GM19328 (cell line): ENCODE data around the gene TAC3.
"Not testable (repeated sequence)": the region's sequence is repeated elsewhere in the genome, so short reads cannot be mapped to it uniquely, and the experiment has no call there.

Experiments
- ATAC-seq: cut with Tn5 transposase; IDR thresholded peaks from one replicate; pipeline ENCODE4 v1.9.1; 2021; ENCODE audit warnings: mild to moderate bottlenecking, moderate library complexity; ENCODE audit not compliant: unreplicated experiment

The TAC3 gene

DNA sequence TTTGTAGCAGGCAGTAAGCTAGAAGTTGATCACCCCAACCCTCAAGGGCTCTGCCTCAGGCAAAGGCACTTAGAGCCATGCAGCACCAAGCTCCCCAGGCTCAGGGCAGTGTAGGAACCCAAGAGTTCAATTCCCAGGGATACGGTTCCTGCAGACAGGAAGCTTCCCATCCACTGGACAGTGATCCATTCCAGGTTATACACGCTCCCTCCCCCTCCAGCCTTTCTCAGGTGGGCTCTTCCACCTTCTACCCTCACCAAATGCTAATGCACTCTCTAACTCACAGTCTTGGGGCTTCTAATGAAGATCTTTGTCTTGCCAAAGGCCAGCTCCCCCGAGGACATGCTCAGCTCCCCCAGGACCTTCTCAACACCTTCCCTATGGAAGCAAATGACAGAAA, 20.9 kb upstream of the TAC3 start:
- no peak for ATAC-seq

GRCh38 chr12:57033431-57033830, 17.1 kb upstream of the TAC3 start:
- no peak for ATAC-seq

GRCh38 chr12:57031789-57032188, 15.5 kb upstream of the TAC3 start:
- ATAC-seq: no peak

DNA sequence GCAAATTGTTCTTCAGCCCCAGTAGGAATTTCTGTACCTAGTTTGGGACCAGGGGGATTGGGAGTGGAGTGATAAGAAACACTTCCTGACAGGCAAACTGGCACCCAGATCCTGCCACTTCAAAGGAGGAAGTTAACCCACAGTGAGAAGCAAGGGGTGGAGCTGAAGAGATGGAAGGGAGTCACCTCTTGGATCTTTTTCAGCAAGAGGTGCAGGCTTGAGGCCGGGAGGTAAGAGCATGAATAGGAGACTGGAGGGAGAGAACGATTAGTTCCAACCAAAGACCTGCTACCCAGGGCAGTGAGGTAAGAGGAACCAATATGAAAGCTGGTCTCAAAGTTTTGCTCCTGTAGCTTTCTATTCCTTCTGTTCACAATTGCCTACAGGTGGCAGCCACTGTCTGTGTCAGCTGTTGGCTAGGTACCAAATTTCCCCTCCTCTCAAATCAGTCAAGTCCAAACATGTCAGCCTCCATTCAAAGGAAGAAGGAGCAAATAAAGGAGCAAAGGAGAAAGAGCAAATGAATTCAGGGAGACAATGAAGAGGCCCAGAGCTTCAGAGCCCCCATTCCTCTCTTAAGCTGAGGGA, 14.9 kb upstream of the TAC3 start:
- no peak for ATAC-seq

DNA sequence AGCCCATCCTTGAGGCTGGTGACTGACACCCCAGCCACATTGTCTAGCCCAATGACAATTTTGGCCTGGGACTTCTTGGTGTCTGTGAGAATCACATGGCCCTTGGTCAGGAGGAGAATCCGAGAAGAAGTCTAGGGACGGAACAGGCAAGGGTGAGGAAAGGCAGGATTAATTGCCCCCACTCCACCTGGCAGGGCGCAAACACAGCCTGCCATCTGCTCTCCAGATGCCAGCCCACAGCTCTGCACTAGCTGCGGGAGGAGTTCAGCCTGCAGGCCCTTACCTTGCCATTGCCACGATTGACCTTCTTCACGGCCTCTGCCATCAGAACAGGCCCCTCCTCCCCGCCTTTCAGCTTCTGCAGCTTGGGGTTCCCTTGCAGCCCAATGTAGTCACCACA, 13.1 kb upstream of the TAC3 start:
- ATAC-seq: no peak

DNA sequence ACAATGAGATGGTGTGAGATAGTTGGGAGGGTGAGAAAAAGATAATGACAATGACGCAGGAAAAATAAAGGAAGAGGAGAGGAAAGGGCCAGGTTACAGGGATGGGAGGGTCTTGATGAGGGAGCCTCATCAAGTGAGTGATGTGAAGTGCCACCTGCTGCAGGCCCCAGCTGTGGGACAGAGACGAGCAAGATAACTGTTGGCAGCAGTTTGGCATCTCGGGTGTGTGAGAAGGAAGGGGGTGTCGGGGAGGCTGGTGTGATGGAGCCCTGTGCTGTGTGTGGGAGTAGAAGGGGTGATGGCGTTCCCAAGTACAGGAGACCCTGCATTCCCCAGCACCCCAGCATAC, 11.4 kb upstream of the TAC3 start:
- no peak for ATAC-seq

DNA sequence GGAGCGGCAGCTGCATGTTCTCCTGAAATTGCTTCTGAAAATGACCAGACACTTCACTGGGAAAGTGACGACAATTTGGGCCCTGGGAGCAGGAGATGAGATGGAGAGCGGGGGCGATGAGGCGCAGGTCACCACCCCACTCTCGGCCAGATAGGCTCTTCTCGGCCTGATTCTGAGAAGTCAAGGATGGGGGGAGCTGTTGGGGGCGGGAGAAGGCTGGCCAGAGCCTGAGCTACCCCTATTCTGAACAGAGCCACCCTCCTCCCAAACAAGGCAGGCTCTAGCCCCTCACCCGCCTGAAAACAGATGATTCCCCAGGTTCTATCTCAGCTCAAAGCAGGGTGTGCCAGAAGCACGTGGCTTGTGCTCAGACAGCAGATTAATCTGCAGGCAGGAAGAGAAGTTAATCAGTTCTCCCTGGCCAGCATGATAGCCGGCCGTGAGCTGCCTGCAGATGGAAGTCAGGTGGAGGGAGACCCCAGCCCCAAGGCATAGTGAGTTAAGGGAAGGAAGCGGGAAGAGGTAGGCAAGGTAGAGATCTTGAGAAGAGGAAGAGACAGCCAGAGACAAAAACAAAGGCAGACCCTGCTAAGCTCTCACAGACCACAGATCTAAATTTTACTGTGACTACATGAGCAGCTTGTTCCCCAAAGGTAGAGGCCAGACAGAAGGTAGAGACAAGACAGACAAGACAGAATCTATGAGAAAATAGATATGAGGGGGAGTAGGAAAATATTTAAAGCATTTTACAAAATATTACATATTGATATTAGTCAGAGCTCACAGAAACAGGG, 10.9 kb upstream of the TAC3 start:
- no peak for ATAC-seq

DNA sequence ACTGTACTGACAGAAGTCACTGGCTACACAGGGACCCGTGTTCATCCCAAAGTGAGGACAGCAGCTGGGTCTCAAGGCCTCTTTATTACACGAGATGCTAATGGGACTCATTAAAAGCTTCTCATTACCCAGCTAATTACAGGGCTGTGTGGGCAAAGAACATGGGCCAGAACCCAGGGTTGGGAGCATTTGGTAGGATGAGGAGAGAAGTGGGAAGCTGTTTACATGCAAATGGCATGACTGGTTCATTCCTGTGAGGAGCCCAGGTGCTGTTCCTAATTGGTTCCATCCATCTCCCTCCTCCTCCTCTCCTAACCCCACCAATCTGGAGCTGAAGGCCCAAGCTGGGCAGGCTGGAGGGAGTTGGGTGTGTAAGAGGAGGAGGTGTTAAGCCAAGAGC, 8.9 kb upstream of the TAC3 start:
- ATAC-seq: no peak

DNA sequence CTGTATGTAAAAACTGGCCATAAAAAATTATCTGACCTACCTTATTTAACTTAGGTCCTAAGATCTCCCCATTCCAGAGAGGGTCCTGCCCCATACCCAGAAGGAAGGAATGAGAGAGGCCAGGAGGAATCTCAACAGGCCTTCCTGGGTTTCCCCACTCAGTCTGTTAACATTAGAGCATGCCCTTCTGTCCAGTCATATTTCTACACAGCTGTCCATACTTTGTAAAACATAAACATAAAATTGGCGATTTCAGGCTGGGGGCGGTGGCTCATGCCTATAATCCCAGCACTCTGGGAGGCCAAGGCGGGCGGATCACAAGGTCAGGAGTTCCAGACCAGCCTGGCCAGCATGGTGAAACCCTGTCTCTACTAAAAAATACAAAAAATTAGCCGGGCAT, 6.0 kb upstream of the TAC3 start:
- not testable (repeated sequence) for ATAC-seq

- no peak for ATAC-seq
These were observed 3.8 kb upstream of the TAC3 start for GRCh38 chr12:57019983-57020719.

DNA sequence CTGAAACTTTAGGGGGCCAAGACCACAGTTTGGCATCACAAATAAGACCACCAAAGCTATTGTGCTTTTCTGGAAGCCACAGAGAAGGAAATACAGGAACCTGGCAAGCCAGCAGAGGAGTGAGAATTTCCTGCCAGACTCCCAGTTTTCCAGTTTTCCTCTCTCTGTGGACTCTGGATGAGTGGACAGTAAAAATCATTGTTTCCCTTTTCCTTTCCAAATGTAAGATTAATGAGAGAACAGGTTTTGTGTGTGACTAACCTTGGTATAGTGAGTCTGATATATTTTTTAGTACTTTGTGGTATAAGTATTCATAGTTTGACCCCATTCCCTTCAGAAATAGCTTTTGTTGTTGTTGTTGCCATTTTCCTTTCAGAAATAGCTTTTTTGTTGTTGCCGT, 2.6 kb upstream of the TAC3 start:
- ATAC-seq: no peak

DNA sequence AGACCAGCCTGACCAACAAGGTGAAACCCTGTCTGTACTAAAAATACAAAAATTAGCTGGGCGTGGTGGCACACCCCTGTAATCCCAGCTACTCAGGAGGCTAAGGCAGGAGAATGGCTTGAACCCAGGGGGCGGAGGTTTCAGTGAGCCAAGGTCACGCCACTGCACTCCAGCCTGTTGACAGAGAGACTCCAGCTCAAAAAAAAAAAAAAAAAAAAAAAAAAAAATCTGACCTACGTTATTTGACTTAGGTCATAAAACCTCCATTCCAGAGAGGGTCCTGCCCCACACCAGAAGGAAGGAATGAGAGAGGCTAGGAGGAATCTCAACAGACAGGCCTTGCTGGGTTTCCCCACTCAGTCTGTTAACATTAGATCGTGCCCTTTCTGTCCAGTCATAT, 2.0 kb upstream of the TAC3 start:
- not testable (repeated sequence) for ATAC-seq

DNA sequence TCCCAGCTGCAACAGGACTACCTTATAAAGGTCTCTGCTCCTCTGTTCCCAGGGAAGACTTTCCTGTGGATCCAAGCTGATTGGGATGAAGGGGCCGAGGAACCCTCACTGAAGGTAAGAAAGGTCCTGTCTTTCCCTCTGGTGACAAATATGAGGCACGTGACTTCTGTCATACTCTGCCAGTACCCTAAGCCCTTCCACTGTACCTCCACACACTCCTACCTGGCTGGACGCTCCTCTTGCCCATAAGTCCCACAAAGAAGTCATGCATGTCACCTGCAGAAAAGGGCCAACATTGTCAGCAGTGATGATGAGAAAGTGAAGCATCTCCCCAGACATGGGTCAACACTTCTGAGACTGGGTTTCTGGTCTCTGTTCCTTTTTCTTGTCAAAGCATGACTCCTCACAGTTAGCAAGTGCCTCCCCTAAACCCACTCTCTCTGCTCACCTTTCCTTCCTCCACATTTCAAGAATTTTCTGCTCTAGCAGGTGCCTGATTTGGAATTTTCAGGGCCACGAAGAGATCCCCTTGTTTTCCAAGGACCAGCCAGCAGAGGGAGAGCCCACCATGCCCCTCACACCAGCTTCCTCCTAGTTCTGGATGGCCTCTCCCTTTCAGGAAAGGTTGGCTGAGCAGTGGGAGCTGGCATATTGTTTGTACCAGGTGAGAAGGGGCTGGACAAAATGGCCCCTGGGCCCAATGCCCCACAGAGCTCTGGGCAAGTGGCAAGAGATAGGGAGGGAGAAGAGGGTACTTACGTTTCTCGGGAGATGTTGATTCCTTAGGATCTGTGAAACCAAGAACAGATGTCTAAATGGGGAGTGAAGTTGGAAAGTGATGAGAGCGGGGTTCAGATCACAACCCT, 3.5 kb downstream of the TAC3 start:
- no peak for ATAC-seq

GRCh38 chr12:57011438-57012424, 4.6 kb downstream of the TAC3 start:
- no peak for ATAC-seq

GRCh38 chr12:57010627-57011247, 5.6 kb downstream of the TAC3 start:
- no peak for ATAC-seq

DNA sequence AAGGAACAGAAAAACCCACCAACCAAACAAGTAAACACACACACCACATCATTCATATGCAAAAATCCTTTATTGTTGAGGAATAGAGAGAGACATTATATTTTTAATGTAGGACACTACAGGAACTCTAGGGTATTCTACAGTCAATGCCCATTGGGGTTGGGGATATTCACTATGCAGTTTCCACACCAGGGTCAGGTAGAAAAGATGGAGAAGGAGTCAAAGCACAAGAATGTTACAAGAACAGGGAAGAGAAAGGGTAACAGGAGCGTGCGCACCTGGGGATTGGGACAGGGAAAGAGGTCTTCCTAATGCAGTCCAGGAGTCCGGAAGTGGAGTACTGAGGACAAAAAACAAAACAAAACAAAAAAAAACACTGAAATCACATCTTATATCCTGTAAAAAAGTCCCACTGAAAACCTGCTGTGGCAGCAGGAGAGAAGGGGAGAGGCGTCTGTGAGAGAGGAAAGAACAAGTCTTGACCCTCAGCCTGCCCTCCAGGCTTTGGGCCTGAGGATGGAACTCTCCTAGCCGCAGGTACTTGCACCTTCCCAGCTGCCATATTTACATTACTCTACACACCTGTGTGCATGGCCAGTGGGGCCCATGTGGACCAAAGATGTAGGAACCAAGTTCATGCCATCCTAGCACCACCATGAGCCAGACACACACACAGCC, 6.2 kb downstream of the TAC3 start:
- ATAC-seq: no peak

GRCh38 chr12:57008178-57008577, 8.2 kb downstream of the TAC3 start:
- ATAC-seq: no peak

DNA sequence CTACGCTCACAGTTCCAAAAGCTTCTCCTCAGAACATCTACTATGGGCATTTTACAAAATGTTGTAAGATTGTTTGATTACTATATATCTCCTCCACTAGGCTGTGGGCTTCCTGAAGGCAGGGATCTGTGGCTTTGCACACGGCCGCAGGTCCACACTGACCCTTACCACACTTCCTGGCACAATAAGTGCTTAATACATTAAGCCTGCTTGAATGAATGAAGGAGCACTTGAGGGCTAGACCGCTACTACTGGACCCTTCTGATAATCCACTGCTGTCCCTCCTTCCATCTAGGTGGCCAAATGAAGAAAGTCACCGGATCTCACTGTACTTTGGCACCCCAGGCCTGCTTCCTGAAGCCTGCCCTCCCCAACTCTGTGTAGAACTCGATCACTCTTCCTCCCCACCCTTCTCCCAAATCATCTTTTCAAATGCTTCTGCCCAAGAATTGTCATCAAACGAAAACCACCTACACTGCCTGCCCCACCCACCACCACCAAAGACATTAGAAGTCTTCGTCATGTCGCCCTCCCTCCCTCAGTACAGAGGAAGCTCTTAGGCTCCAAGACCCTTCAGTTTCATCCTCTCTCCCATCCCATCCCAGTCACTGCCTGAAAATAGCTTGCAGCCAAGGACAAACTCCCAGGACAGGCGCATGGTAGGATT, 9.4 kb downstream of the TAC3 start:
- ATAC-seq: no peak
